ENCODE data around the gene SNN. TPM values are rescaled to one million over a fixed set of nuclear protein-coding genes. Genes with fewer than 3 reads are reported as not detected.

SNN gene
- total and polyA plus RNA-seq, 2 of the 8 experiments (the other 6 are each of a cell fraction or from before 2014, with no cell fraction given): 37.4 to 66.9 TPM

GRCh38 chr16:11681556-11681955 is 13.3 kb downstream of the SNN start:
- H2AFZ ChIP-seq (ENCODE audit: low read length): no peak overlapping the region
- H2BK120ac ChIP-seq (replicated peaks; ENCODE audit: low read depth, low read length): no peak overlapping the region
- H3K4me2 ChIP-seq (ENCODE audit: insufficient read depth in 1 of 2, low read depth in 2 of 2, low read length in 2 of 2): no peak overlapping the region
- FAIRE-seq (no peak), DNase-seq (ENCODE audit: low read depth in 1 of 2, low spot score in 2 of 2) (no peak)
- no peak overlapping the region for H3K14ac ChIP-seq (ENCODE audit: insufficient read length)
- peaks cover 0 to 2% (median 0%) of the 10 kb centered on the region in 4 experiments; a peak in 2 of 7 replicates for H3K4me1 ChIP-seq (replicated peaks in 1 of 4; ENCODE audit: control insufficient read depth in 3 of 4, insufficient read depth in 4 of 4, low read length in 3 of 4)
- 96% methylated on average over 2 of the region's 2 CpGs; no CpG with 5 or more reads in 1 of the 2 experiments for WGBS, 2 experiments (ENCODE audit: extremely low coverage in 1 of 2, insufficient coverage in 1 of 2, insufficient read length in 1 of 2, insufficient replicate concordance in 2 of 2, low coverage in 1 of 2, low lambda C conversion rate in 2 of 2, missing lambda C conversion rate in 1 of 2)
- H4K20me1 ChIP-seq (replicated peaks in 1 of 2; ENCODE audit: control insufficient read depth in 1 of 2, insufficient read depth in 2 of 2, low read length in 2 of 2): peaks cover 5 to 18% of the 10 kb centered on the region in 2 experiments
- no peak overlapping the region for H3K4me3 ChIP-seq (ENCODE audit: extremely low read depth in 1 of 4, insufficient read depth in 2 of 4, low read depth in 3 of 4, low read length in 4 of 4)
- ChIA-PET POLR2A (ENCODE audit: partially characterized antibody) (interaction anchor here (2.6 kb wide), 1 partner anchor 9 kb away, joined by 6 read pairs; no protein-coding TSS in a partner anchor), CTCF (ENCODE audit: partially characterized antibody) (interaction anchor here (1.1 to 1.2 kb wide), 2 partner anchors 33 kb away, joined by 4 to 5 read pairs; no protein-coding TSS in a partner anchor)
- H4K8ac ChIP-seq (ENCODE audit: extremely low read depth, insufficient read depth, low read length): no peak overlapping the region
- peaks cover 4 to 27% (median 20%) of the 10 kb centered on the region in 4 experiments; a peak in 6 of 8 replicates for H3K36me3 ChIP-seq (ENCODE audit: control insufficient read depth in 2 of 4, insufficient read depth in 4 of 4, low read length in 3 of 4)
- H2AK5ac ChIP-seq (ENCODE audit: low read depth, low read length): no peak overlapping the region
- no peak overlapping the region for H3K9ac ChIP-seq (replicated peaks in 1 of 4; ENCODE audit: extremely low read depth in 1 of 4, low read depth in 3 of 4, low read length in 3 of 4)
- H2BK20ac ChIP-seq (ENCODE audit: low read length): no peak overlapping the region
- no peak overlapping the region for H3K56ac ChIP-seq (replicated peaks; ENCODE audit: insufficient read length, low read depth, low read length)
- TF ChIP-seq EZH2 (IDR thresholded peaks at IDR 0.05; ENCODE audit: low read depth, low read length, severe bottlenecking) (no peak), KDM1A (IDR thresholded peaks at IDR 0.05; ENCODE audit: borderline replicate concordance, low read length) (no peak), ATF2 (IDR thresholded peaks at IDR 0.05; ENCODE audit: low read length) (no peak), NRF1 (IDR thresholded peaks at IDR 0.05; ENCODE audit: low read depth, low read length) (no peak), RBBP5 (IDR thresholded peaks at IDR 0.05; ENCODE audit: borderline replicate concordance, low read depth, low read length) (no peak), FOSL1 (IDR thresholded peaks at IDR 0.05; ENCODE audit: insufficient read depth, low read depth, low read length) (no peak), RFX5 (IDR thresholded peaks at IDR 0.05; ENCODE audit: borderline replicate concordance, low read depth, low read length) (no peak), SP1 (IDR thresholded peaks at IDR 0.05; ENCODE audit: low read depth, low read length) (no peak), CHD2 (IDR thresholded peaks at IDR 0.05; ENCODE audit: low read length) (no peak), MAFK (IDR thresholded peaks at IDR 0.05; ENCODE audit: low read depth, low read length) (no peak), SAP30 (IDR thresholded peaks at IDR 0.05; ENCODE audit: insufficient read depth, insufficient replicate concordance, low read length) (no peak), SIN3A (conservative IDR thresholded peaks at IDR 0.05 in 1 of 2, IDR thresholded peaks at IDR 0.05 in 1 of 2; ENCODE audit: low read depth in 1 of 2, low read length in 2 of 2) (no peak)
- no peak overlapping the region for H3K27ac ChIP-seq (ENCODE audit: low read depth, low read length)
- no peak overlapping the region for H2BK5ac ChIP-seq (ENCODE audit: low read depth, low read length)
- H3K23me2 ChIP-seq (ENCODE audit: low read depth, low read length): no peaks in the 10 kb centered on the region
- H3K79me2 ChIP-seq (ENCODE audit: control insufficient read depth in 1 of 2, insufficient read depth in 2 of 2, low read length in 2 of 2): no peaks in the 10 kb centered on the region
- H3K23ac ChIP-seq (ENCODE audit: insufficient read length): no peak overlapping the region
- H3K27me3 ChIP-seq (replicated peaks in 1 of 4; ENCODE audit: control insufficient read depth in 3 of 4, extremely low read depth in 1 of 4, insufficient read depth in 3 of 4, low read length in 3 of 4): no peaks in the 10 kb centered on the region; a peak in 1 of 7 replicates
- no peaks in the 10 kb centered on the region for H3K9me3 ChIP-seq (ENCODE audit: insufficient read depth in 2 of 2, low read depth in 1 of 2, low read length in 1 of 2)
- no peak overlapping the region for H3K4ac ChIP-seq (replicated peaks; ENCODE audit: insufficient read length, low read depth, low read length)
- H3K18ac ChIP-seq (ENCODE audit: extremely low read depth, low read length): no peak overlapping the region
- H2BK12ac ChIP-seq (ENCODE audit: low read depth, low read length): no peak overlapping the region
- no peak overlapping the region for H4K5ac ChIP-seq (ENCODE audit: insufficient read length, low read depth, low read length)
- H2BK15ac ChIP-seq (ENCODE audit: low read length): no peak overlapping the region
- peaks cover 9% of the 10 kb centered on the region for H3K79me1 ChIP-seq (ENCODE audit: low read depth, low read length)
- no peak overlapping the region for H4K91ac ChIP-seq (replicated peaks; ENCODE audit: insufficient read length, low read length)
